Mesenteric fat pad (tissue), 1 donor: ENCODE data around the gene KSR2. TPM values are rescaled to one million over a fixed set of nuclear protein-coding genes. Genes with fewer than 3 reads are reported as not detected.
"Not testable (repeated sequence)": the region's sequence is repeated elsewhere in the genome, so short reads cannot be mapped to it uniquely, and the experiment has no call there.

Source experiments
- DNase-seq: peaks from one replicate; pipeline ENCODE4 v3.0.0-alpha.2; 2020; ENCODE audit warnings: low spot score
- total RNA-seq: library from RNA; stranded (reverse); fragmentation: NEBNext Ultra II Directional; extraction: Animal tissue kit (Norgen Biotek cat#: 25700); gene quantifications from one replicate; pipeline ENCODE4 v1.2.1, GENCODE V29; 2021
- donor health status: DM: yes; HTN: yes; CAD: no.

KSR2 gene
- total RNA-seq, 1 donor from 2014 or later: not detected

GRCh38 chr12:117860111-117860510 lies 108.7 kb downstream of the KSR2 start:
- DNase-seq: no peak

- DNase-seq: peak; percentile 57
Observed at GRCh38 chr12:117857632-117858612, 110.9 kb downstream of the KSR2 start.

- DNase-seq: not testable (repeated sequence)
Observed at GRCh38 chr12:117857139-117857538, 111.7 kb downstream of the KSR2 start.

GRCh38 chr12:117855165-117855564 lies 113.6 kb downstream of the KSR2 start:
- DNase-seq: no peak

- DNase-seq: no peak
Observed at GRCh38 chr12:117854339-117855012, 114.3 kb downstream of the KSR2 start.

GRCh38 chr12:117853600-117853999 lies 115.2 kb downstream of the KSR2 start:
- DNase-seq: no peak

GRCh38 chr12:117850048-117850447 lies 118.7 kb downstream of the KSR2 start:
- no peak for DNase-seq

GRCh38 chr12:117847371-117847770 lies 121.4 kb downstream of the KSR2 start:
- DNase-seq: peak; percentile 57

- DNase-seq: peak; percentile 60
Observed at GRCh38 chr12:117845271-117845904, 123.4 kb downstream of the KSR2 start.

- peak; percentile 49 for DNase-seq
Observed at GRCh38 chr12:117844114-117844830, 124.5 kb downstream of the KSR2 start.

GRCh38 chr12:117842630-117843029 lies 126.2 kb downstream of the KSR2 start:
- DNase-seq: no peak

GRCh38 chr12:117842220-117842619 lies 126.6 kb downstream of the KSR2 start:
- DNase-seq: no peak

GRCh38 chr12:117837737-117838050 lies 131.1 kb downstream of the KSR2 start:
- DNase-seq: no peak

GRCh38 chr12:117836999-117837736 lies 131.6 kb downstream of the KSR2 start:
- peak; percentile 89 for DNase-seq

GRCh38 chr12:117836476-117836875 lies 132.3 kb downstream of the KSR2 start:
- peak; percentile 87 for DNase-seq

GRCh38 chr12:117835156-117835555 lies 133.6 kb downstream of the KSR2 start:
- peak; percentile 37 for DNase-seq

GRCh38 chr12:117832459-117833457 lies 136.0 kb downstream of the KSR2 start:
- DNase-seq: peak; percentile 62

GRCh38 chr12:117830471-117830870 lies 138.3 kb downstream of the KSR2 start:
- no peak for DNase-seq

- no peak for DNase-seq
Observed at GRCh38 chr12:117829108-117829507, 139.7 kb downstream of the KSR2 start.
